ENCODE measurements around the gene CCL26. TPM values are rescaled to one million over a fixed set of nuclear protein-coding genes. Genes with fewer than 3 reads are reported as not detected.

CCL26 gene
- total and polyA plus RNA-seq, 9 of the 15 experiments (the other 6 are each of a cell fraction or from before 2014, with no cell fraction given): 2.3 to 26.8 (median 8.4) TPM

- TF ChIP-seq MTF1 (CRISPR knock-in tag; IDR thresholded peaks at IDR 0.05; ENCODE audit: borderline replicate concordance) (no peak), MBD1 (CRISPR knock-in tag; IDR thresholded peaks at IDR 0.05) (no peak), CHD1 (IDR thresholded peaks at IDR 0.05; ENCODE audit: low read length) (no peak), ETS2 (tag; IDR thresholded peaks at IDR 0.05; ENCODE audit: borderline replicate concordance, poor library complexity, severe bottlenecking) (no peak), MLX (CRISPR knock-in tag; conservative IDR thresholded peaks at IDR 0.05) (no peak), ETV5 (CRISPR knock-in tag; IDR thresholded peaks at IDR 0.05; ENCODE audit: low read depth) (no peak), TARDBP (IDR thresholded peaks at IDR 0.05) (0 out of 2 replicates have a peak, but pooled peaks have one; percentile 30), ZNF778 (CRISPR knock-in tag; IDR thresholded peaks at IDR 0.05) (no peak), ZNF57 (CRISPR knock-in tag; IDR thresholded peaks at IDR 0.05) (no peak), XRCC3 (IDR thresholded peaks at IDR 0.05) (no peak), HMGN3 (IDR thresholded peaks at IDR 0.05; ENCODE audit: borderline replicate concordance, extremely low read depth, insufficient read length, low read depth, low read length) (no peak), JUN (IDR thresholded peaks at IDR 0.05; ENCODE audit: borderline replicate concordance, low read depth, low read length) (peak; percentile 61; the same call in 1 of the 2 replicates), JUN (CRISPR knock-in tag; IDR thresholded peaks at IDR 0.05; ENCODE audit: borderline replicate concordance) (no peak), NFYB (IDR thresholded peaks at IDR 0.05; ENCODE audit: extremely low read depth, insufficient read length) (no peak), ZBTB9 (CRISPR knock-in tag; IDR thresholded peaks at IDR 0.05) (no peak), TOE1 (IDR thresholded peaks at IDR 0.05; ENCODE audit: borderline replicate concordance) (no peak), TOE1 (CRISPR knock-in tag; IDR thresholded peaks at IDR 0.05; ENCODE audit: borderline replicate concordance, low read depth) (no peak), GABPB2 (CRISPR knock-in tag; conservative IDR thresholded peaks at IDR 0.05) (no peak), AFF4 (CRISPR knock-in tag; IDR thresholded peaks at IDR 0.05) (no peak), HNRNPH1 (optimal IDR thresholded peaks at IDR 0.05; ENCODE audit: low read depth, low read length) (no peak)
These were observed 39.0 kb downstream of the CCL26 start (continued) for GRCh38 chr7:75732764-75733630.
